Measurements from ENCODE around the gene RNF144B. TPM values are rescaled to one million over a fixed set of nuclear protein-coding genes. Genes with fewer than 3 reads are reported as not detected.
"Not testable (repeated sequence)": the region's sequence is repeated elsewhere in the genome, so short reads cannot be mapped to it uniquely, and the experiment has no call there.

RNF144B gene
- total RNA-seq, 1 experiment from 2014 or later: 2.3 TPM

- H3K14ac ChIP-seq (ENCODE audit: insufficient read depth, low read length): no peak overlapping the region
- WGBS (ENCODE audit: extremely low coverage, insufficient read length, low lambda C conversion rate): no CpG with 5 or more reads among the region's 2 CpGs
- H4K8ac ChIP-seq (replicated peaks; ENCODE audit: insufficient read length, low read depth, low read length): no peak overlapping the region
- Mint-ChIP-seq H3K4me3 (no peak overlapping the region), H3K4me1 (no peaks in the 10 kb centered on the region), H3K36me3 (ENCODE audit: insufficient read depth in 1 of 3, low read depth in 3 of 3) (peaks cover 0 to 3% (median 0%) of the 10 kb centered on the region in 3 experiments; a peak in 1 of 7 replicates), H3K27me3 (ENCODE audit: low read depth) (peaks cover 4% of the 10 kb centered on the region; the same call in 1 of the 2 replicates), H3K9me3 (peaks cover 3 to 6% of the 10 kb centered on the region in 2 experiments; a peak in 2 of 5 replicates), H3K27ac (no peak overlapping the region)
- TF ChIP-seq, protein P1, sequence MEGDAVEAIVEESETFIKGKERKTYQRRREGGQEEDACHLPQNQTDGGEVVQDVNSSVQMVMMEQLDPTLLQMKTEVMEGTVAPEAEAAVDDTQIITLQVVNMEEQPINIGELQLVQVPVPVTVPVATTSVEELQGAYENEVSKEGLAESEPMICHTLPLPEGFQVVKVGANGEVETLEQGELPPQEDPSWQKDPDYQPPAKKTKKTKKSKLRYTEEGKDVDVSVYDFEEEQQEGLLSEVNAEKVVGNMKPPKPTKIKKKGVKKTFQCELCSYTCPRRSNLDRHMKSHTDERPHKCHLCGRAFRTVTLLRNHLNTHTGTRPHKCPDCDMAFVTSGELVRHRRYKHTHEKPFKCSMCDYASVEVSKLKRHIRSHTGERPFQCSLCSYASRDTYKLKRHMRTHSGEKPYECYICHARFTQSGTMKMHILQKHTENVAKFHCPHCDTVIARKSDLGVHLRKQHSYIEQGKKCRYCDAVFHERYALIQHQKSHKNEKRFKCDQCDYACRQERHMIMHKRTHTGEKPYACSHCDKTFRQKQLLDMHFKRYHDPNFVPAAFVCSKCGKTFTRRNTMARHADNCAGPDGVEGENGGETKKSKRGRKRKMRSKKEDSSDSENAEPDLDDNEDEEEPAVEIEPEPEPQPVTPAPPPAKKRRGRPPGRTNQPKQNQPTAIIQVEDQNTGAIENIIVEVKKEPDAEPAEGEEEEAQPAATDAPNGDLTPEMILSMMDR (conservative IDR thresholded peaks at IDR 0.05): no peak
- no peak overlapping the region for H3K4me2 ChIP-seq (ENCODE audit: insufficient read depth, insufficient read length, low read length)
- no peak overlapping the region for H2AFZ ChIP-seq (ENCODE audit: low read length)
- H3K27ac ChIP-seq (ENCODE audit: insufficient read length, low read depth, low read length): no peak overlapping the region
- H3K4ac ChIP-seq (ENCODE audit: low read depth, low read length): no peak overlapping the region
- no peak overlapping the region for H2BK20ac ChIP-seq (ENCODE audit: low read depth, low read length, poor library complexity, severe bottlenecking)
- no peaks in the 10 kb centered on the region for H3K23me2 ChIP-seq (ENCODE audit: insufficient read length, low read depth, low read length, poor library complexity, severe bottlenecking)
- no peak overlapping the region for H3T11ph ChIP-seq (ENCODE audit: low read length)
- no peaks in the 10 kb centered on the region for H3K4me1 ChIP-seq (ENCODE audit: insufficient read depth, low read length)
- no peak overlapping the region for H2AK5ac ChIP-seq (ENCODE audit: insufficient read length, low read length)
- no peaks in the 10 kb centered on the region for H3K79me1 ChIP-seq (ENCODE audit: insufficient read depth, low read depth, low read length, poor library complexity, severe bottlenecking)
- no peaks in the 10 kb centered on the region for H4K20me1 ChIP-seq (ENCODE audit: control insufficient read depth, insufficient read depth, insufficient read length)
- no peak overlapping the region for H3K9ac ChIP-seq (ENCODE audit: extremely low read depth, insufficient read length, low read length)
- no peaks in the 10 kb centered on the region for H3K27me3 ChIP-seq (ENCODE audit: insufficient read depth, low read length)
- no peak overlapping the region for H3K18ac ChIP-seq (ENCODE audit: insufficient read length, low read depth, low read length)
- no peak overlapping the region for H2BK120ac ChIP-seq (ENCODE audit: low read depth, low read length, poor library complexity, severe bottlenecking)
- no peak for DNase-seq
- H4K91ac ChIP-seq (ENCODE audit: insufficient read length, low read depth, low read length): no peak overlapping the region
- no peaks in the 10 kb centered on the region for H3K9me3 ChIP-seq (ENCODE audit: control insufficient read depth, low read depth, low read length)
- no peak overlapping the region for H2BK15ac ChIP-seq (ENCODE audit: low read depth, low read length)
- no peak overlapping the region for H2BK12ac ChIP-seq (ENCODE audit: insufficient read length, low read depth, low read length)
- H3K79me2 ChIP-seq (ENCODE audit: insufficient read depth, low read length): no peaks in the 10 kb centered on the region
- H3K56ac ChIP-seq (ENCODE audit: insufficient read length, low read depth, low read length): no peak overlapping the region
- no peak overlapping the region for H4K5ac ChIP-seq (ENCODE audit: insufficient read length, low read depth, low read length)
- H3K23ac ChIP-seq (ENCODE audit: insufficient read length, low read depth, low read length): no peak overlapping the region
- no peak overlapping the region for H2BK5ac ChIP-seq (ENCODE audit: insufficient read length, low read length)
Observed at GRCh38 chr6:18353251-18353650, 33.9 kb upstream of the RNF144B start.

DNA sequence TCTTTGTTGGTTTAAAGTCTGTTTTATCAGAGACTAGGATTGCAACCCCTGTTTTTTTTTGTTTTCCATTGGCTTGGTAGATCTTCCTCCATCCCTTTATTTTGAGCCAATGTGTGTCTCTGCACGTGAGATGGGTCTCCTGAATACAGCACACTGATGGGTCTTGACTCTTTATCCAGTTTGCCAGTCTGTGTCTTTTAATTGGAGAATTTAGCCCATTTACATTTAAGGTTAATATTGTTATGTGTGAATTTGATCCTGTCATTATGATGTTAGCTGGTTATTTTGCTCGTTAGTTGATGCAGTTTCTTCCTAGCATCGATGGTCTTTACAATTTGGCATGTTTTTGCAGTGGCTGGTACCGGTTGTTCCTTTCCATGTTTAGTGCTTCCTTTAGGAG is 29.6 kb upstream of the RNF144B start:
- H3K27me3 Mint-ChIP-seq (ENCODE audit: low read depth); H3K79me2 ChIP-seq (ENCODE audit: insufficient read depth, low read length); H3K18ac ChIP-seq (ENCODE audit: insufficient read length, low read depth, low read length); H3K14ac ChIP-seq (ENCODE audit: insufficient read depth, low read length); H2AK5ac ChIP-seq (ENCODE audit: insufficient read length, low read length); H3K23me2 ChIP-seq (ENCODE audit: insufficient read length, low read depth, low read length, poor library complexity, severe bottlenecking); H3K9me3 ChIP-seq (ENCODE audit: control insufficient read depth, low read depth, low read length); H3K27me3 ChIP-seq (ENCODE audit: insufficient read depth, low read length); H3K56ac ChIP-seq (ENCODE audit: insufficient read length, low read depth, low read length); H4K8ac ChIP-seq (replicated peaks; ENCODE audit: insufficient read length, low read depth, low read length); H3K9ac ChIP-seq (ENCODE audit: extremely low read depth, insufficient read length, low read length); H3T11ph ChIP-seq (ENCODE audit: low read length); H3K23ac ChIP-seq (ENCODE audit: insufficient read length, low read depth, low read length); H3K4me3 Mint-ChIP-seq; H2AFZ ChIP-seq (ENCODE audit: low read length); H2BK20ac ChIP-seq (ENCODE audit: low read depth, low read length, poor library complexity, severe bottlenecking); H2BK5ac ChIP-seq (ENCODE audit: insufficient read length, low read length); H2BK12ac ChIP-seq (ENCODE audit: insufficient read length, low read depth, low read length); DNase-seq; H3K79me1 ChIP-seq (ENCODE audit: insufficient read depth, low read depth, low read length, poor library complexity, severe bottlenecking); H3K36me3 Mint-ChIP-seq (ENCODE audit: insufficient read depth in 1 of 3, low read depth in 3 of 3); H3K4ac ChIP-seq (ENCODE audit: low read depth, low read length); H2BK15ac ChIP-seq (ENCODE audit: low read depth, low read length); H3K4me1 Mint-ChIP-seq; H3K27ac Mint-ChIP-seq; H2BK120ac ChIP-seq (ENCODE audit: low read depth, low read length, poor library complexity, severe bottlenecking); H3K4me1 ChIP-seq (ENCODE audit: insufficient read depth, low read length); H4K5ac ChIP-seq (ENCODE audit: insufficient read length, low read depth, low read length); H3K4me2 ChIP-seq (ENCODE audit: insufficient read depth, insufficient read length, low read length); H4K91ac ChIP-seq (ENCODE audit: insufficient read length, low read depth, low read length); H4K20me1 ChIP-seq (ENCODE audit: control insufficient read depth, insufficient read depth, insufficient read length); H3K27ac ChIP-seq (ENCODE audit: insufficient read length, low read depth, low read length): not testable (repeated sequence)
- peaks cover 6 to 13% of the 10 kb centered on the region in 2 experiments; a peak in 4 of 5 replicates for H3K9me3 Mint-ChIP-seq
- no CpG with 5 or more reads among the region's 4 CpGs for WGBS (ENCODE audit: extremely low coverage, insufficient read length, low lambda C conversion rate)

All from H9 (cell line).